Measurements from ENCODE around the gene JAKMIP1.
A peak's percentile ranks its signal among the peaks of the same experiment; 100 is the strongest.

Gene JAKMIP1

DNA sequence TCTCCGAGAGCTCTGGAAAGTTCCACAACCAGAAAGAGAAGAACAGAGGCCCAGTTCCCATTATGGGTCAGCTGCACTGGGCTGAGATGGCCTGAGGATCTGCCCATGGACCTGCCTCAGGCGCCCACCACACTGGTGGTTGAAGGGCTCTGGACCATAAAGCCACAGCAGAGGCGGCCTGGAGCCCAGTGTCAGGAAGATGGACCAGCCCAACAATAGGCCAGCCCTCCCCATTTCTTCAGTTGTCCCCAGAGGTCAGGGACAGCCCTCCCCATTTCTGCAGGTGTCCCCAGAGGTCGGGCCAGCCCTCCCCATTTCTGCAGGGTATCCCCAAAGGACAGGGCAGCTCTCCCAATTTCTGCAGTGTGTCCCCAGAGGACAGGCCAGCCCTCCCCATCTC lies 144.9 kb downstream of the JAKMIP1 start:
- no peak for DNase-seq

DNA sequence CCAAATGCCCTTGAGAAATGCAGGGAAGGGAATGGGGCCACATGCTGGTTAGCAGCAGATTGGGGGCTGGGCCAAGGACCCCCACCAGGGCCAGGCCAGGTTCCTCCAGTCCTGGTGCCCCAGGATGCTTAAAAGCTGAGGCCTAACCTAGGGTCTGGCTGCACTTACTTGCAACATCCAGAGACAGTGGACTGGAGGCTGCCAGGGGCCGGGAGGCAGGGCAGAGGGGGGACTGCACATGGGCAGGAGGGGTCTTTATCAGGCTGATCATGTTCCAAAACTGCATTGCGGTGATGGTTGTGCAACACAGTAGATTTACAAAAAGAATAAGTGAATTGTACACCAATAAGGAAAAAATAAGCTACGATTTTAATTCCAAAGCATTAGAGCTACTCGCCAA lies 145.3 kb downstream of the JAKMIP1 start:
- DNase-seq = no peak

DNA sequence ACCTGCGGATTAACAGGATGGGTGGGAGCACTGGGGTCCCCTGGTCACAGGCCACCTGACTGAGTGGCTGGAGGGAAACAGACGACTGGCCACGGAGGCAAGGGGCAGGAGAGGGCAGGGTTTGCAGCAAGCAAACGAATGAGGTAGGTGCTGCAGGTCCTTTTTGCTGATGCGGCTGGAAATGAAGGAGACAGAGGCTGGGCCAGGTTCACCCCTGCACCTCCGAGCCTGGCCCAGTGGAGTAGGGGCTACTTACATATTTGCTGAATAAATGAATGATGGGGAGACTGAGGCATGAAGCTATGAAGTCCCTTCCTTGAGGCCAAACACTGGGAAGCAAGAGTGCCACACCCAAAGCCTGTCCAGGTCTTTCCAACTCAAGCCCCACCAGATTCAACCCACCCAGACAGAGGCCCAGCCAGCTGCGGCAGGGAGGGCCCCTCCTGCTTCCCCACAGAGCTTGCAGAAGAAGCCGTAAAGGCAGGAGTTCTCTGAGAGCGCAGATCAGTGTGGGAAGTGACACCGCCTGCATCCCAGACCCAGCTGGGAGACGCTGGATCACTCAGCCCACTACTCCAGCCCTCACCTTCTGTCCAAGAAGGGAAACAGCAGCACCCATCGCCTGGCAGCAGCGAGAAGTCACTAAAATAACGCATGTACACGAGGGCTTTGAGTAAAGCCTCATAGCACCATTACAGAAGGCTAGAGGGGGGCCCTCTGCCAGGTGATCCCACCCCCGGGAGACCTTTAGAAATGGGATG lies 146.0 kb downstream of the JAKMIP1 start:
- no peak for DNase-seq

DNA sequence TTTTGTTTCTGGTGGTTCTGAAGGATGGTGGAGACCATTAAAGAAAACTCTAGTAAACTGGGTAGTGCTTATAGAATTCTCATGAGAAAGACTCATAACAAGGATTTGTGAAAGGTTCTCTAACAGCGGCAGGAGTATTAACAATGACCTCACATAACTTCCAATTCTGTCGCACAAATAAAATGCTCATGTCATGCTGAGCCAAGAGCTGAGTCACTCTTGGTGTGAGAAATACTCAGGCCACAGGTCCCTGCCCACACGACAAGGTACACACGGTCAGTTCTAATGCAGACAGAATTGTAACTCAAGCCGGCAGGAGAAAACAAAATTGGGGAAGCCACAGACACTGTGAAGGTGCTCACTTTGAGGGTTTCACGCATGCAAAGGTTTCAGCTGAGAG lies 147.7 kb downstream of the JAKMIP1 start:
- DNase-seq = no peak

DNA sequence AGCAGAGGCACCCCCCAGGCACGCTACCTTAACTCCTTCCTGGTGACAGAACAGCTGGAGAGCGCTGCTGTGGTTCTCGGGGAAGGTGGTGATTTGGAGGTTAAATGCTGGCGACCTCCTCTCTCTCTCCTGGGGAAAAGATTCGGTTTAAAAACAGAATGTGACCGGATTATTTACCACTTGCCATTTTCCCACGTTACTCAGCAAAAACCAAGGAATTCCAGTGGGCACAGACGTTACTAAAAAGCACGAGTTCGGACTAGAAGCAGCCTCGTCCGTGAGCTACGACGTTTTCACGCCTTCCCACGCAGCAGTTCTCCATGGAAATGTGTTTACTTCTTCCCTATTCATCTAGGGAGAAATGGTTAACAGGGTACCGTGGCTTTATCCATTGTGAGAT lies 149.8 kb downstream of the JAKMIP1 start:
- no peak for DNase-seq

DNA sequence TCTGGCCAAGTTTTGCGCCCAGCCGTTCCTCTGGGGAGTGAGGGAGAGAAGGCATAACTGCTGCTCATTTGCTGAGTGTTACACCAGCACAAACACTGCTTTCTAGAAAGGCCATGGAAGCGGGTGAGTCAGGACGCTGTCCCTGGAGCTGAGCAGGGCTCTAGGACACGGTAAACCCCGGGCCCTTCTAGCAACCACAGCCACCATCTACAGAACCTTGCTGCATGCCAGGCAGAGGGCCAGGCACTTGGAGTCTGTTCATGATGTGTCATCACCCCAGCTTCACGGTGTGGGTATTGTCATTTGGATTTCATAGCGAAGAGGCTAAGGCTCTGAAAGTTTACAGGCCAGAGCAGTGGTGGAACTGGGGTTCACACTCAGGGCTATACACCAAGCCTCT lies 150.4 kb downstream of the JAKMIP1 start:
- DNase-seq = no peak

DNA sequence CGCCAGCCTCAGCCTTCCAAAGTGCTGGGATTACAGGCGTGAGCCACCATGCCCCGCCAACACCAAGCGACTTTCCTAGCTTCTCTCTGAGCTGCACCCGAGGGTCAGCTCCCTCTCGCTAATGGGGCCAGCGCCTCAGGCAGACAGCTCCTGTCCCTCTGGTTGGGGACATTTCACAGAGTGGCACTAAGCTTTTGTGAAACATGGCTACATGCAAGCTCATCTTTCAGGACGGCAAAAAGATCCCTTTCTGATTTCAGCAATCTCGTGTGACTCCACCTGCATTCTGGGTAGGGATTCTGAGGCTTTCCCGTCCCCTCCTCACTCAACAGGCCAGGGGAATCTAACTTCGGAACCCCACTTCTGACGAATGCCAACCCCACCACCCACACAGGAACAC lies 151.1 kb downstream of the JAKMIP1 start:
- DNase-seq = no peak

DNA sequence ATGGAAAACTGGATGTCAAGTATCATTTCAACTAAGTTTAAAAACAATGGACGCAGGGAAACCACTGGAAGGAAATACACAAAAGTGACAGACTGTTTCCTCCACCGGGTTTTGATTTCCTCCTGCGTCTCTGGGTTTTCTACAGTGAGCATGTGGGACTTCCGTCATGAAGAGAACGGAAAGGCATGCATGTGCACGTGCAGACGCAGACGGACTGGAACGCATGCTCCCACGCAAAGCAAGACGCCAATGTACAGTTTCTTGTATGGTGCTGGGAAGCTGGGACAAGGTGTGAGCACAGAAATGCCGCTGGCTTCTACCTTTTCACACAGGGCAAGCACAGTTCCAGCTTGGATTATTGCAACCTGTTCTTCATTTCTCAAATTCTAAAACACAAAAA lies 151.8 kb downstream of the JAKMIP1 start:
- DNase-seq = no peak

DNA sequence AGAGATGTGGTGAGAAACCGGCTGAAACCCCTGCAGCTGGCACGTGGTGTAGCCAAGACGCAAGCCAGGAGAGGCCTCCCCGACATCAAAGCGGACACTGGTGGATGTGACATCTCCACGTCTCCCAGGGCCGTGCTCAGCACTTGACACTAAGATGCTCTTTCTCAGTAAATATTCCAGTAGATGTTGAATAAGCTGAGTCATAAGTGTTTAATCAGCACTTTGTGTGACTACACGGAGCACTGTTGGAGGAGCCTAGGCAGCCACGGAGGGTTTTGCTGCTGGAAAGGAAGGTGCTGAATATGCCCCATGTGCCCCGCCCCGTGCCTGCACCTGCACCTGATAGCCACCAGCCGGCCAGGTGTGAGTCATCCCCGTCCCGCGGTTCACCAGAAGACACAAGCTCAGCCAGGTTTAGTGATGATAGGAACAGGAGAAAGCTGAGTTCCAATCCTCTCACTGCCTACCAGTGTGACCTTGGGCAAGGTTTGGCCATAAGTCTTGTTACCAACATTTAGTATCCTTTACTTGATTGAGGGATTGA lies 153.1 kb downstream of the JAKMIP1 start:
- no peak for DNase-seq

DNA sequence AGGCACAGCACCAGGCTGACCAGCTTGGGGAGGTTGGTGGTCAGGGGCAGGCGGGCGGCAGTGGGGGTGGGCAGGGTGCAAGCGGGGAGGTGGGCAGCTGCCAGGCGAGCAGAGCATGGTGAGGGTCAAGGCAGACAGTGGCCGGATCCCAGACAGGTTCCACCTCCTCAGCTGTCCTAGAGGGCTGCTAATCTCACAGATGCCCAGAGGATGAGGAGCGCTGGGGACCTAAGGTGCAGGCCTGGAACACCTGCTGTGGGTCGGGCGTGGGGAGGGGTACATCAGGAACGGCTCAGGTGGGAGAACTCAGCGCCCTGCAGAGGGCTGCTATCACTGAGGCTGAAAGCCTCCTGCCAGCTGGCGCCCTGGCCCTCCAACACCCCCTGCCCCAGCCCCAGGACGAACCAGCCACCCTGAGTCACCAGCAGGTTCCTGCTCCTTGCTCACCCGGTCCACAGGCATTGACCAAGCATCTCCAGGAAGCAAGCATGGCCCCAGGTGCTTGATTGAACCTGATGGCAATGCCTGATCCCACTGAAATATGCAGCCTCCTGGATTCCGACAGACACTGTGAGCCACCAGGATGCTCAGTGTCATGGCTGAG lies 153.7 kb downstream of the JAKMIP1 start:
- DNase-seq = no peak

DNA sequence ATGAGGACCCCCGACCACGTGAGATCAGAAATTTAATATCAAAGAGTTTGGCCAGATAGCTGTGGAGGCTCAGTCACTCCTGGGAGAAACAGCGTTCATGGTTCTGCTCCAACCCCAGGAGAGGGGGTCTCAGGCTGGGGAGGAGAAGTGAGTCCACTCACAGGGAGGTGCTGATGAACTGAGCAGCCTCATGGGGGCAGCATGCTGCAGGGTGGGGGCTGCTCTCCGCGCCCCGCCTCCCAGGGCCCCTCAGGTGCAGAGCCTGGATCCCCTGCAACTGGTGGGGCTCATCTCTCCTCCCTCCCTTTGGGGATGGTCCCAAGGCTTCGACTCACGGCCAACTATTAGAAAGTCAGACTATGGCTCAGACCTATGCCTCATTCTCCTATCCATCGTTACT lies 155.5 kb downstream of the JAKMIP1 start:
- DNase-seq = no peak

DNA sequence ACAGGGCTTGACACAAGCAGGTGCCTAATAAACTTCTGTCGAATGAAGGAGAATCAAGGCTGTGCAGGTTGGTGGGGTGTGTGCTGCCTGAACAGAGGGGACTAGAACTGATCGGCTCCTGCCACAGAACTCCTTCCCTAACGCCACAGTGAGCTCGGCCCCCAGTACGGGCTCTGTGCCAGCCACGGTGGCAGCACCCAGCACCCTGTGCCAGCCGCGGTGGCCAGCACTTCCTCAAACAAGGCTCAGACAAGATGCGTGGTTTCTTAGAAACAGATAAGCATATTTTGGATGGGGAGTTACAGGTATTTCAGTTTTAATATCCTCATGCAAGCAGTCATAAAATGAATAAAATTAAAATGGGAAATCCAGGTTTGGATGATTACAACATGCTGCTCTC lies 156.1 kb downstream of the JAKMIP1 start:
- DNase-seq = no peak

DNA sequence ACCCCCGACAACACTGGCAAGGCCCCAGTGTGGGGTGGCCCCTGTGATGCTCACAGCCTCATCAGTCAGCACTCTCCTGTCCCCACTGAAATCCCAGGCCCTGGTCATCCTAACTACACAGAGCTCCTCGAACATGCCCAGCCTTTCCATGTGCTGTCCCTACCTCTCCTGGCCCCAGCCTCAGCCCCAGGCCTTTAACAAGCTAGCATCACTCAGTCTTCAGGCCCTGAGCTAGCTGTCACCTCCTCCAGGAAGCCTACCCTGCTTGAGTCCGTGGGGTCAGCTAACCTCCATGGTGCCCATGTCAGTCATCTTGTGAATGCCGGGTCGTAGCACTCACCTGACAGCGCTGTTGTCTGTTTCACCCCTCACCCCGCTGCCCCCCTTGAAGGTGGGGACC lies 156.5 kb downstream of the JAKMIP1 start:
- no peak for DNase-seq

DNA sequence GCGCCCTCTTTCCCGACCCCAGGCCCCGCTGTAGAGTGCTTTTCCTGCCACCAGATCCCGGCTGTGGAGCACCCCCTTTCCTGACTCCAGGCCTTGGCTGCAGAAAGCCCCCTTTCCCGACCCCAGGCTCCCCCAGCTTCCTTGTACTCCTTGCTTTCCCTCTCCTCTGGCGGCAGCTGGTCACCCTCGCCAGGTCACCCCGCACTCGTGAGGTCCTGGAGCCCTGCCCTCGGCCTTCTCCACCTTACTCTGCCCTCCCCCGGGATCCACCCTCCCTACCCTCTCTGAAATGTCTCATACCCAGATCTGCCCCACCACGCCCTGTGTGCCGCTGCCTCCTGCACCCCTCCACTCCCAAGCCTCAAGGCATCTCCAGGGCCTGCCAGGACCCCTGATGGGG lies 157.2 kb downstream of the JAKMIP1 start:
- no peak for DNase-seq

DNA sequence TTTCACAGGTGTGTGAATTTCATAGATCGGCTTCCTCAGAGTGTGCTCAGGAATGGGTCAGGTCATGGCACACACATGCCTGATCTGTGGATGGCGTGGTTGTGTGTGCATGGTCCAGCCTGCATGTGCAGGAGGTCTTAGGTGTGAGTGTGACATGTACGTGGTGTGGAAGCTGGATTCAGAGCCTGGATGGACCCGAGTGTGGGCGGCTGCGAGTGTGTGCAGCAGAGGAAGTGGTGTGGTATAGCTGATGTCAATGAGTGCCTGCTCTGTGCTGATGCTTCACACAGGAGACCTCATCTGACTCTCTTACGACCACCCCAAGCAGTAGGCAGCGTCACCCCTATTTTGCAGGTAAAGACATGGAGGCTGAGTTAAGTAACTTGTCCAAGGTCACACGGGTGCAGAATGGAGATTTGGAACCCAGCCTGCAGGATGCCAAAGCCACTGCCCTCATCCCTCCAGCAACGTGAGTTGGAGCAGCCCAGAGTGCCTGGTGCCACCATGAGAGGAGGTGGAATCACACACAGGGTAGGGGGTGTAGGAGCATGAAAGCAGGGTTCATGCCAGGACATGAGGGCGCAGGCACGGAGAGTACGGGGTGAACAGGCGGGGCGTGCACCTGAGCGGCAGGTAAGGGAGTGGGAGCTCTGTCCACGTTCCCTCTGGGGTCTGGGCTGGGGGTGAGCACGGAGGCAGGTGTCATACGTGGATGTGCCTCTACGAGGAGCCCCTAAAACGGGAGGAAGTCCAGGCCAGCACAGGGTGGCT lies 157.9 kb downstream of the JAKMIP1 start:
- no peak for DNase-seq

DNA sequence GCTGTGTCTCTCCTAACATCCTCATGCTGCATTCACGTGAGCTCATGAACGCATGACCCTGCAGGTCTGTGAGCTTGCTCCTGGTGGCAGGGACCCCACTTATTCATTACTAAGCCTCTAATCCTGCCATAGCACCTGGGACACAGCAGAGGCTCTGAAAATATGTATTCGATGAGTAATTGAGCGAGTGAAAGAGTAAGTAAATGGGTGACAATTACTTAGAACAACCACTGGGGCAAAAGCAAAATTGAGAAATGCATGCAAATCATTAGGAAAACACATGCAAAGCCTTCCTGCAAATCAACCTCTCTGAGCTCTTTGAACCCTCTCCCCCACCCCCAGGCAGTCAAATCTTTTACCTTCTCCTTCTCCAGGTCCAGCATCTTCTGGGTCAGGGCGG lies 158.5 kb downstream of the JAKMIP1 start:
- no peak for DNase-seq

DNA sequence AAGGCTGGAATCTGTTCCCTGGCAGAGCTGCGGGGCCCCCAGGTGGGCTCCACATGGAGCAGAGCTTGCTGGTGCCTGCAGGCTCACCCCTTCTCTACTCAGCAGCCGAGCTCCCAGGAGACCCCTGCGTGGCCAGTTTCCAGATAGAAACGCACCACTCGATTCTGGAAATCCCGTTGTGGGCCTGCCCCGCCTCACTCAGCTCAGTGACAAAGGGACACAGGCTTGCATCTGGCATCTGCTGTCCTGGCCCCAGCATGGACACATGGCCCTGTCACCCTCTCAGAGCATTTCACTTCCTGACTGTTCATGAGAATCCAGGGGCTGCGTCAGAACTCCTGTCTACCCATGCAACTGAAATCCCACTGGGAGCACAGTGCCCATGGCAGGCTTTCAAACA lies 161.6 kb downstream of the JAKMIP1 start:
- DNase-seq = no peak

DNA sequence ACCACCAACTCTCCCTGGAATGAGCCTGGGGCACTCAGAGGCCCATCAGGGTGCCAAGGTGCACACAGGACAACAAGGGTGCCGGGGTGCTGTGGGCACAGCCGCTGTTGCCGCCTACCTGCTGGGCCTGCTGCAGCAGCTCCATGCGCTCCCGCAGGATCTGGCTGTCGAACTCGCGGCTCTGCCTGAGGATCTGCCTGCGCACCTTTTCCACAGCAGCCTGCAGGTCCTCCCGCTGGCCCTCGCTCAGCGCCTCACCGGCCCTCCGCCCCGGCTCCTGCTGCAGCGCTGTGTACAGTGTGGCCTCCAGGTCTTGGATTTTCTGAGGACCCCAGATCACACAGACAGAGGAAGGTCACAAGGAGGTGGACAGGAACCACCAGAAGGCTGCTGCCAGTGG lies 164.6 kb downstream of the JAKMIP1 start:
- no peak for DNase-seq

DNA sequence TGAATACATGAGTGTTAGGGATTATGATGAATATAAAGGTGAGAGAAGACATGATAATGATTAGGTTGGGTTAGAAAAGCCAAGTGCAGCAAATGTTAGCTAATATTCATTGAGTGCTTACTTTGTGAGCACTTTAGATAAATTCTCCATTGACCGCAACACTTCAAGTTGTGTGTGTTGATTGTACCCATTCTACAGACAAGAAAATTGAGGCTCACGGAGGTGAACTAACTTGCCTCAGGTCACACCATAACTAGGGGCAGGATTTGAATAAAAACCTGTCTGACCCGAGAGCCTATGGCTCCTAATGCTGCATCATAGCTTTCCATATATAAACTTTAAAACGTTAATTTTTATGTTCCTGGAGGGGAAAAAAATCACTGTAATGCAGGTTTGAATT lies 167.0 kb downstream of the JAKMIP1 start:
- DNase-seq = no peak

DNA sequence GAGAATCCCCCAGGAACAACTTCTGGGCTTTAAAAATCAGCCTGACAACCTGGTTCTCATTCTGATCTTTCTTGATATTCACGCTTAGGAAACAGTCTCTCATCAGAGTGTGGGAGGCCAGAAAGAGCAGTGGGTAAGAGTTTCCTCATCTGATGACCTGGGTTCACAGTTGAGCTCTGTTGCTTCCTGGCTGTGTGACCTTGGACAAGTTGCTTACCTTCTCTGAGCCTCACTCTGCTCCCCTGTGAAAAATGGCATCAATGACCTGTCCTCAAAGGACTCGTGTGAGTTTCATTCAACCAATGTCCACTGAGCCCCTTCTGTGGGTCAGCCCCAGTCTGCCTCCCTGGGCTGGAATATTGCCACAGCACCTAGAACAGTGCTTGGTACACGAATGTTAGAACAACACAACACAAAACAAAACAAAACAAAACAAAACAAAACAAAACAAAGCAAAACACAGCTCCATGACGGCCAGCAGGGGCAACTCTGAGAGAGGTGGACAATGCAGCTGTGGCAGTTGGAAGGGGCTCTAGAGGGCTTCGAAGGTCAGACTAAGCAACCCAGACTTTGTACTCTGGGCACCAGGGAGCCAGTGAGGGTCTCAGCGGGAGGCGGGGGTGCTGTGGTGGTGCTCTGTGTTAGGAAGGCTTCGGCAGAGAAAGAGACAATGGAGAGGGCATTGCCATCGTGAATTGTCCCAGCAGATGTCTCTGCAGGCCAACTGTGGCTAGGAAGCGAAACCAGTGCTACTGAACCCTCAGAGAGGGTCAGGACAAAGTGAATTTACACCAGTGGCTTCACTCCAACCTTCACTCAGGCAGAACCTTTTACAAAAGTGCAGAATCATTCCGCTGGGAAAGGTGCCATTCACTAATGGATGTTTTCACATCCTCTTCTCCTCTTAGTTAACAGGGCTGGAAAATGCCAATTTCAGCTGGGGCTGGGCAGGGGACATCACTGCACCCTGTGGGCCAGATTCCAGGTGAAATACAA lies 167.8 kb downstream of the JAKMIP1 start:
- DNase-seq = peak; percentile 85

DNA sequence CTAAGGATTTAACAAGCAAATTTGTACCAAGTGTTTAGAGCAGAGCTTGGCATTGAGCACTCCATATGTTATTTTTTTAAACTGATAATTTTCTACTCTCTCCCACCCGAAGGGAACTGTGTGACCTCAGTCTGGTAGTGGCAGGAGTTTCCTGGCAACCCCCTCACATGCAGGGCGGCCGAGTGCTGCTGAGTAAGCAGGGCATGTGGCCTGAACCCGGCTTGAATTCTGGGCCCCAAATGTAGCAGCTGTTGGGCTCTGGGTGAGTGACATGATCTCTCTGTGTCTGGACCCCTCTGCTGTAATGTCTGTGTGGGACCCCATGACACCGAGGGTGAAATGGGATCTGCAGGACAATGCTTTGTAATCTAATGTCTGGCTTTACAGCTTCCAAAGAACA lies 168.5 kb downstream of the JAKMIP1 start:
- DNase-seq = no peak

DNA sequence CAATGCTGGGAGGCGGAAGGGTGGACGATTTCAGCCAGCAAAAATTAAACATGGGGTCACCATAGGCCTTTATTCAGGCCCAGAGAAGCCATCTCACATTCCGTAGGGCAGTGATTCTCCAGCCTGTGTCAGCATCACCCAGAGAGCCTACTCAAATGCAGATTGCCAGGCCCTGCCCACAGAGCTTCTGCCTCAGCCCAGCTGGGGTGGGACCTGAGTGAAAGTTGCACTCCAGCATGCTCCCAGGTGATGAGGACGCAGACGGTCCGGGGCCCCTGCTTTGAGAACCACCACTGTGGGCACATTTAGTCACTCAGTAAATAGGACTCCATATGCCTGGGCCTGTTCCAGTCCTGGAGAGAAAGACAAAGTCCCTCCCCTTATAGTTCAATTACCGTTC lies 169.7 kb downstream of the JAKMIP1 start:
- no peak for DNase-seq

DNA sequence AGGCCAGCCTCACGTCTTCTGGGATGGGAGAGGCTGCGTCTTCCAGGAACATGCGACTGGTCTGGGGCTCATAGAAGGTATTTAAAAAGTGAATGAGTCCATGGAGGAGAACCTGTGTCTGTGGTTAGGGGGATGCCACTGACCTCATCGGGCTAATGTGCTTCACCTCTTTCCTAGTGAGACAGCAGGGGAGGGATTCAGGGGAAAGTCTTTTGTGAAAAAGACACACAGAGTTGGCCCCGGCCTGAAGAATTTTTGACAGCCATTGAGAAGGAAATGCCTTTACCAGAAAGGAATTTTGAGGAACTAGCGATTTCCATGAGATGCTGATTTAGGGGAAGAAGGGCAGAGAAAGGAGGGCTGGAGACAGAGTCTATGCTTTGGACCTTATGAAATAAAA lies 171.1 kb downstream of the JAKMIP1 start:
- DNase-seq = no peak
